HCT116 (cell line): ENCODE results near the gene S100A13. TPM values are rescaled to one million over a fixed set of nuclear protein-coding genes. Genes with fewer than 3 reads are reported as not detected.

Experiments used
- ATAC-seq: fragments of 200-7000 bp; cut with Tn5 transposase; 2 replicates; pipeline ENCODE4 v1.9.1; 2020; ENCODE audit warnings: mild to moderate bottlenecking, moderate library complexity
- BruUV-seq: library from RNA; stranded (reverse); fragments of 400-500 nt; replicated peaks from 2 replicates; lab custom pipeline; 2021; lab: Mats Ljungman, UMichigan
- CTCF ChIA-PET: fragments of 300-600 bp; sonication (Branson Sonifier 250); formaldehyde crosslinking; loops from one replicate; lab custom pipeline; 2021; ENCODE audit warnings: antibody characterized with exemption; lab: Charles Lee
- POLR2A ChIA-PET: fragments of 300-600, 350-600 bp; sonication (Branson Sonifier 250); formaldehyde crosslinking; loops from one replicate; lab custom pipeline; 2021; ENCODE audit warnings: antibody characterized with exemption; lab: Charles Lee
- RAD21 ChIA-PET, 2 experiments: fragments of 300-600 bp; sonication (Branson Sonifier 250); formaldehyde crosslinking; loops; one replicate each; lab custom pipeline; 2023; ENCODE audit warnings: low total read pairs in 2 of 2; ENCODE audit not compliant: uncharacterized antibody in 2 of 2, unreplicated experiment in 2 of 2, low non-redundant PET in 1 of 2; lab: Charles Lee
- DNase-seq: peaks from one replicate; pipeline ENCODE4 v3.0.0-alpha.2; 2010; ENCODE audit warnings: low read depth, low spot score
- H2AFZ ChIP-seq: fragments of 200-600 bp; shearing (Covaris generic), sonication (generic); 2 replicates; pipeline ENCODE4 v1.6.1; 2017; ENCODE audit warnings: low read depth, mixed run types, mixed read lengths, antibody characterized with exemption, low read length; ENCODE audit not compliant: poor library complexity, severe bottlenecking
- H3K27ac ChIP-seq: 2 replicates; pipeline ENCODE4 v1.5.1; 2012; ENCODE audit warnings: low read depth, low read length
- H3K27me3 ChIP-seq: fragments of 200-600 bp; sonication (generic); 2 replicates; pipeline ENCODE4 v1.6.1; 2016; ENCODE audit warnings: mixed run types, low read length, mixed read lengths; ENCODE audit not compliant: insufficient read depth
- H3K36me3 ChIP-seq, 2 experiments: fragments of 200-500 bp in 1 of 2; fragments of 200-600 bp in 1 of 2; sonication (Bioruptor generic) in 1 of 2; sonication (generic) in 1 of 2; 2 replicates each; pipeline versions ENCODE4 v1.5.1 to v1.6.1; 2014 to 2016; ENCODE audit warnings: low read length in 2 of 2, inconsistent platforms in 1 of 2, mixed read lengths in 1 of 2, mixed run types in 1 of 2; ENCODE audit not compliant: insufficient read depth in 2 of 2, control insufficient read depth in 1 of 2
- H3K4me1 ChIP-seq, 2 experiments: fragments of 200-600 bp in 1 of 2; sonication (generic) in 1 of 2; 2 replicates each; pipeline versions ENCODE4 v1.5.1 to v1.6.1; 2012 to 2017; ENCODE audit warnings: low read length in 2 of 2, inconsistent platforms in 1 of 2, mild to moderate bottlenecking in 1 of 2, mixed read lengths in 1 of 2, mixed run types in 1 of 2, moderate library complexity in 1 of 2; ENCODE audit not compliant: insufficient read depth in 2 of 2, control insufficient read depth in 1 of 2
- H3K4me2 ChIP-seq: fragments of 200-600 bp; sonication (generic); 2 replicates; pipeline ENCODE4 v1.6.1; 2017; ENCODE audit warnings: mixed run types, low read length, mixed read lengths
- H3K4me3 ChIP-seq, 2 experiments: fragments of 200-600 bp in 1 of 2; sonication (generic) in 1 of 2; replicated peaks in 1 of 2; 2 replicates each; pipeline ENCODE4 v1.5.1; 2011 to 2016; ENCODE audit warnings: low read length in 2 of 2, control low read depth in 1 of 2, low read depth in 1 of 2, mild to moderate bottlenecking in 1 of 2, mixed read lengths in 1 of 2, mixed run types in 1 of 2
- H3K79me2 ChIP-seq: fragments of 200-600 bp; sonication (generic); 2 replicates; pipeline ENCODE4 v1.6.1; 2017; ENCODE audit warnings: mild to moderate bottlenecking, mixed run types, low read length, moderate library complexity, mixed read lengths; ENCODE audit not compliant: insufficient read depth
- H3K9ac ChIP-seq: fragments of 200-600 bp; sonication (generic); 2 replicates; pipeline ENCODE4 v1.6.1; 2016; ENCODE audit warnings: low read length, mixed read lengths
- H3K9me2 ChIP-seq: fragments of 200-600 bp; sonication (generic), shearing (Covaris generic); 2 replicates; pipeline ENCODE4 v1.6.1; 2017; ENCODE audit warnings: mixed run types, mild to moderate bottlenecking, moderate library complexity; ENCODE audit not compliant: insufficient read depth
- H3K9me3 ChIP-seq, 2 experiments: fragments of 200-500 bp in 1 of 2; fragments of 200-600 bp in 1 of 2; sonication (Bioruptor generic) in 1 of 2; sonication (generic) in 1 of 2; 2 replicates each; pipeline ENCODE4 v1.6.1; 2014 to 2017; ENCODE audit warnings: low read length in 2 of 2, mixed read lengths in 2 of 2, inconsistent platforms in 1 of 2, low read depth in 1 of 2, mild to moderate bottlenecking in 1 of 2, mixed run types in 1 of 2, moderate library complexity in 1 of 2; ENCODE audit not compliant: control insufficient read depth in 1 of 2, insufficient read depth in 1 of 2
- H4K20me1 ChIP-seq: fragments of 200-600 bp; sonication (generic), shearing (Covaris generic); 2 replicates; pipeline ENCODE4 v1.6.1; 2017; ENCODE audit warnings: mixed run types, mild to moderate bottlenecking, moderate library complexity; ENCODE audit not compliant: insufficient read depth
- ATF3 ChIP-seq: IDR thresholded peaks from 2 replicates; pipeline ENCODE4 v1.6.1; 2012
- CBX3 ChIP-seq: IDR thresholded peaks from 2 replicates; pipeline ENCODE4 v1.6.1; 2012; ENCODE audit warnings: low read depth
- CEBPB ChIP-seq: IDR thresholded peaks from 2 replicates; pipeline ENCODE4 v1.6.1; 2012; ENCODE audit warnings: low read depth
- EGR1 ChIP-seq: IDR thresholded peaks from 2 replicates; pipeline ENCODE4 v1.6.1; 2012; ENCODE audit warnings: low read depth
- EZH2phosphoT487 ChIP-seq: fragments of 200-600 bp; IDR thresholded peaks from 2 replicates; pipeline ENCODE4 v1.6.1; 2018; ENCODE audit warnings: antibody characterized with exemption, borderline replicate concordance
- JUND ChIP-seq: IDR thresholded peaks from 2 replicates; pipeline ENCODE4 v1.6.1; 2012
- MAX ChIP-seq: IDR thresholded peaks from 2 replicates; pipeline ENCODE4 v1.6.1; 2012
- POLR2AphosphoS5 ChIP-seq: IDR thresholded peaks from 2 replicates; pipeline ENCODE4 v1.6.1; 2011; ENCODE audit warnings: mild to moderate bottlenecking, low read depth, low read length, moderate library complexity
- REST ChIP-seq: IDR thresholded peaks from 2 replicates; pipeline ENCODE4 v1.6.1; 2012; ENCODE audit warnings: low read depth
- SIN3A ChIP-seq: IDR thresholded peaks from 2 replicates; pipeline ENCODE4 v1.6.1; 2012; ENCODE audit warnings: low read depth
- SP1 ChIP-seq: IDR thresholded peaks from 2 replicates; pipeline ENCODE4 v1.6.1; 2012; ENCODE audit warnings: low read depth
- SRF ChIP-seq: IDR thresholded peaks from 2 replicates; pipeline ENCODE4 v1.6.1; 2012; ENCODE audit warnings: low read depth
- TCF7L2 ChIP-seq: IDR thresholded peaks from 2 replicates; pipeline ENCODE4 v1.7.0; 2011; ENCODE audit warnings: borderline replicate concordance, inconsistent platforms; ENCODE audit not compliant: insufficient read depth, insufficient read length; ENCODE audit errors: extremely low read depth
- YY1 ChIP-seq: IDR thresholded peaks from 2 replicates; pipeline ENCODE4 v1.6.1; 2011; ENCODE audit warnings: low read length, low read depth, moderate library complexity, mild to moderate bottlenecking; ENCODE audit not compliant: insufficient replicate concordance; ENCODE audit errors: extremely low read depth
- ZNF274 ChIP-seq: fragments of 200-500 bp; sonication (Bioruptor generic); IDR thresholded peaks from 2 replicates; pipeline ENCODE4 v1.6.1; 2014; ENCODE audit warnings: mild to moderate bottlenecking, low read depth, low read length, inconsistent platforms
- intact Hi-C: fragments of 100-400 bp; cut with micrococcal nuclease; formaldehyde crosslinking; loops from 2 replicates; pipeline ENCODE4 v1.10.0; 2022
- total RNA-seq: library from RNA; stranded (reverse); gene quantifications from one replicate; pipeline ENCODE4 v1.2.1, GENCODE V29; 2021; ENCODE audit not compliant: unreplicated experiment

S100A13 gene
- total RNA-seq, 1 experiment from 2014 or later, result 143 TPM

GRCh38 chr1:153667439-153667838, 40.1 kb upstream of the S100A13 start:
- DNase-seq, result no peak
- H3K4me3 ChIP-seq, result no peak overlapping the region
- H4K20me1 ChIP-seq, result no peaks in the 10 kb centered on the region
- H3K27ac ChIP-seq, result no peak overlapping the region
- H2AFZ ChIP-seq, result no peak overlapping the region
- no peak overlapping the region for H3K4me2 ChIP-seq
- intact Hi-C loops, result no loop called here
- H3K27me3 ChIP-seq, result no peaks in the 10 kb centered on the region
- H3K36me3 ChIP-seq, result peaks cover 62 to 75% of the 10 kb centered on the region in 2 experiments
- RAD21 ChIA-PET, result no interaction called here
- CTCF ChIA-PET, result no interaction called here
- POLR2A ChIA-PET, result interaction anchor here (1.6 kb wide), 1 partner anchor 33 kb away, joined by 3 read pairs; no protein-coding TSS in a partner anchor
- H3K79me2 ChIP-seq, result peaks cover 67% of the 10 kb centered on the region
- H3K4me1 ChIP-seq, result peaks cover 10 to 22% of the 10 kb centered on the region in 2 experiments
- H3K9me3 ChIP-seq, result no peaks in the 10 kb centered on the region
- BruUV-seq, result no TSS peak
- no peak for TF ChIP-seq ATF3
- no peaks in the 10 kb centered on the region for H3K9me2 ChIP-seq
- no peak for ATAC-seq
- no peak overlapping the region for H3K9ac ChIP-seq

GRCh38 chr1:153663211-153663610, 35.9 kb upstream of the S100A13 start:
- ChIA-PET POLR2A (interaction anchor here (3.0 kb wide), 1 partner anchor 29 kb away, joined by 8 read pairs; the partner anchor contains the start of gene CHTOP), CTCF (no interaction called here), RAD21 (no interaction called here)
- DNase-seq (no peak), ATAC-seq (no peak)
- no peaks in the 10 kb centered on the region for H3K9me2 ChIP-seq
- peaks cover 53% of the 10 kb centered on the region for H3K79me2 ChIP-seq
- H3K4me1 ChIP-seq, result peaks cover 5 to 13% of the 10 kb centered on the region in 2 experiments; a peak in 3 of 4 replicates
- no peak overlapping the region for H3K9ac ChIP-seq
- no peak overlapping the region for H3K4me2 ChIP-seq
- H3K4me3 ChIP-seq, result no peak overlapping the region
- intact Hi-C loops, result no loop called here
- no peaks in the 10 kb centered on the region; the same call in 1 of the 2 replicates for H4K20me1 ChIP-seq
- no peak overlapping the region for H2AFZ ChIP-seq
- H3K27me3 ChIP-seq, result no peaks in the 10 kb centered on the region
- no peaks in the 10 kb centered on the region for H3K9me3 ChIP-seq
- peaks cover 66 to 73% of the 10 kb centered on the region in 2 experiments for H3K36me3 ChIP-seq
- no TSS peak for BruUV-seq
- no peak overlapping the region for H3K27ac ChIP-seq
- TF ChIP-seq MAX, result no peak
- no peak for TF ChIP-seq JUND
- no peak for TF ChIP-seq YY1
- no peak for TF ChIP-seq POLR2AphosphoS5
- no peak for TF ChIP-seq CBX3
- no peak for TF ChIP-seq EZH2phosphoT487
- TF ChIP-seq REST, result no peak
- TF ChIP-seq SP1, result no peak
- no peak for TF ChIP-seq EGR1
- no peak for TF ChIP-seq SIN3A
- TF ChIP-seq CEBPB, result no peak
- TF ChIP-seq SRF, result no peak
- no peak for TF ChIP-seq TCF7L2
- TF ChIP-seq ZNF274, result no peak
